Fibroblast of lung (primary cell): ENCODE measurements around the gene KCNRG. TPM values are rescaled to one million over a fixed set of nuclear protein-coding genes. Genes with fewer than 3 reads are reported as not detected.

Experiments used
- DNase-seq, 2 donors: peaks; one replicate each; pipeline versions ENCODE4 v3.0.0 to v3.0.0-alpha.2; 2010; ENCODE audit warnings: low read depth in 2 of 2
- H2AFZ ChIP-seq: 2 replicates; pipeline ENCODE4 v1.5.1; 2012; ENCODE audit warnings: low read length, control low read depth, inconsistent platforms
- H3K27ac ChIP-seq: 2 replicates; pipeline ENCODE4 v1.5.1; 2011; ENCODE audit warnings: low read length, control low read depth; ENCODE audit not compliant: insufficient read depth
- H3K27me3 ChIP-seq: 2 replicates; pipeline ENCODE4 v1.5.1; 2011; ENCODE audit warnings: mild to moderate bottlenecking, low read length; ENCODE audit not compliant: control insufficient read depth, insufficient read depth
- H3K36me3 ChIP-seq: 2 replicates; pipeline ENCODE4 v1.5.1; 2011; ENCODE audit warnings: low read length; ENCODE audit not compliant: control insufficient read depth, insufficient read depth
- H3K4me1 ChIP-seq: 2 replicates; pipeline ENCODE4 v1.5.1; 2011; ENCODE audit warnings: low read length; ENCODE audit not compliant: control insufficient read depth, insufficient read depth; ENCODE audit errors: extremely low read depth
- H3K4me2 ChIP-seq: 2 replicates; pipeline ENCODE4 v1.5.1; 2011; ENCODE audit warnings: low read length, control low read depth; ENCODE audit not compliant: insufficient read depth; ENCODE audit errors: extremely low read depth
- H3K4me3 ChIP-seq, 4 experiments: fragments of 200-600 bp in 1 of 4; sonication (generic) in 1 of 4; replicated peaks in 1 of 4; 2 replicates each; pipeline ENCODE4 v1.5.1; 2011 to 2016; ENCODE audit warnings: low read length in 4 of 4, low read depth in 3 of 4, mild to moderate bottlenecking in 3 of 4, control low read depth in 2 of 4, inconsistent platforms in 1 of 4, mixed read lengths in 1 of 4; ENCODE audit not compliant: insufficient read depth in 1 of 4; ENCODE audit errors: control extremely low read depth in 1 of 4
- H3K79me2 ChIP-seq: 2 replicates; pipeline ENCODE4 v1.5.1; 2012; ENCODE audit warnings: mild to moderate bottlenecking, low read length, inconsistent platforms; ENCODE audit not compliant: control insufficient read depth, insufficient read depth
- H3K9ac ChIP-seq: 2 replicates; pipeline ENCODE4 v1.5.1; 2011; ENCODE audit warnings: mild to moderate bottlenecking, low read length, control low read depth; ENCODE audit not compliant: insufficient read depth
- H3K9me3 ChIP-seq: 2 replicates; pipeline ENCODE4 v1.5.1; 2012; ENCODE audit warnings: low read depth, low read length; ENCODE audit not compliant: control insufficient read depth, insufficient read depth
- H4K20me1 ChIP-seq: 2 replicates; pipeline ENCODE4 v1.5.1; 2011; ENCODE audit warnings: low read length; ENCODE audit not compliant: control insufficient read depth, insufficient read depth; ENCODE audit errors: extremely low read depth
- CTCF ChIP-seq, 2 donors: IDR thresholded peaks in 1 of 2; conservative IDR thresholded peaks in 1 of 2; 1 replicate in 1 of 2; 2 replicates in 1 of 2; pipeline ENCODE4 v1.5.1; 2011 to 2012; ENCODE audit warnings: low read length in 2 of 2, control low read depth in 1 of 2, inconsistent platforms in 1 of 2, low read depth in 1 of 2, mild to moderate bottlenecking in 1 of 2
- EZH2 ChIP-seq: IDR thresholded peaks from 2 replicates; pipeline ENCODE4 v1.5.1; 2012; ENCODE audit warnings: low read length, control low read depth, mild to moderate bottlenecking; ENCODE audit errors: missing control alignments
- polyA minus RNA-seq: library from RNA; depleted of rRNA, polyadenylated mRNA; stranded (reverse); fragments of >200 nt; gene quantifications from 2 replicates; pipeline ENCODE4 v1.2.3, GENCODE V29; 2011; ENCODE audit warnings: low replicate concordance
- polyA plus RNA-seq, 2 donors: library from polyadenylated mRNA; depleted of rRNA in 1 of 2; stranded (reverse) in 1 of 2; unstranded in 1 of 2; fragments of >200 nt; gene quantifications; 2 replicates each; pipeline ENCODE4 v1.2.1, GENCODE V29; 2011 to 2012; ENCODE audit warnings: missing spikeins in 1 of 2
- total RNA-seq: library from RNA; depleted of rRNA; stranded (reverse); fragments of >200 nt; gene quantifications from 2 replicates; pipeline ENCODE4 v1.2.1, GENCODE V29; 2014

Gene KCNRG, protein sequence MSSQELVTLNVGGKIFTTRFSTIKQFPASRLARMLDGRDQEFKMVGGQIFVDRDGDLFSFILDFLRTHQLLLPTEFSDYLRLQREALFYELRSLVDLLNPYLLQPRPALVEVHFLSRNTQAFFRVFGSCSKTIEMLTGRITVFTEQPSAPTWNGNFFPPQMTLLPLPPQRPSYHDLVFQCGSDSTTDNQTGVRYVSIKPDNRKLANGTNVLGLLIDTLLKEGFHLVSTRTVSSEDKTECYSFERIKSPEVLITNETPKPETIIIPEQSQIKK
- total RNA-seq (7.4 and 7.7 TPM in 2 replicates), polyA plus RNA-seq (1.3 and 2.0 TPM in 2 replicates), polyA minus RNA-seq (not detected in 2 replicates)
- polyA plus RNA-seq (2012): 0.13 and 0.66 TPM in 2 replicates

- Histone ChIP-seq H3K9me3 (no peaks in the 10 kb centered on the region), H3K4me1 (no peaks in the 10 kb centered on the region), H3K4me3 (no peak within 1 kb of the TSS), H3K9ac (no peak within 1 kb of the TSS), H2AFZ (no peak within 1 kb of the TSS), H3K79me2 (peaks cover 9% of the 10 kb centered on the region), H4K20me1 (no peaks in the 10 kb centered on the region), H3K27ac (peak within 1 kb of the TSS; percentile 11), H3K4me2 (no peak within 1 kb of the TSS), H3K36me3 (peaks cover 1% of the 10 kb centered on the region), H3K27me3 (no peaks in the 10 kb centered on the region)
- peak; percentile 20 to 44 for DNase-seq
- TF ChIP-seq CTCF (conservative IDR thresholded peaks at IDR 0.05 in 1 of 2, IDR thresholded peaks at IDR 0.05 in 1 of 2; ENCODE audit: low read depth in 1 of 2, low read length in 2 of 2) (no peak), EZH2 (no peak)
Measured at GRCh38 chr13:50015258-50015657, at the start of gene KCNRG. Gene KCNRG, plus strand, starts transcription at chr13:50015444. Its CDS starts 50 bp downstream, at chr13:50015494.

DNA sequence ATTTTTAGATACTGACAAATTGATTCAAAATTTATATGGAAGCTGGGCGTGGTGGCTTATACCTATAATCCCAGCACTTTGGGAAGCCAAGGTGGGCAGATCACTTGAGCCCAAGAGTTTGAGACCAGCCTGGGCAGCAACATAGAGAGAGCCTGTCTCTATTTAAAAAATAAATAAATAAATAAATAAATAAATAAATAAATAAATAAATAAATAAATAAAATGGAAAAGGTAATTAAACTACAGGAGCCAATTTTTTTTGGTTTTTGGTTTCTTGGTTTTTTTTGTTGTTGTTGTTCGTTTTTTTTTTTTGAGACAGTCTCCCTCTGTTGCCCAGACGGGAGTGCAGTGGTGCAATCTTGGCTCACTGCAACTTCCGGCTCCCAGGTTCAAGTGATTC, 47.8 kb upstream of the KCNRG start:
- Histone ChIP-seq H3K9ac (no peak overlapping the region), H3K36me3 (no peaks in the 10 kb centered on the region), H3K4me3 (no peak overlapping the region), H3K27me3 (no peaks in the 10 kb centered on the region), H3K4me1 (no peaks in the 10 kb centered on the region), H3K4me2 (no peak overlapping the region), H3K79me2 (no peaks in the 10 kb centered on the region), H4K20me1 (no peaks in the 10 kb centered on the region), H3K27ac (no peak overlapping the region), H2AFZ (no peak overlapping the region), H3K9me3 (no peaks in the 10 kb centered on the region)
- no peak for DNase-seq
- no peak for TF ChIP-seq CTCF (conservative IDR thresholded peaks at IDR 0.05 in 1 of 2, IDR thresholded peaks at IDR 0.05 in 1 of 2; ENCODE audit: low read depth in 1 of 2, low read length in 2 of 2)
- TF ChIP-seq EZH2: no peak

DNA sequence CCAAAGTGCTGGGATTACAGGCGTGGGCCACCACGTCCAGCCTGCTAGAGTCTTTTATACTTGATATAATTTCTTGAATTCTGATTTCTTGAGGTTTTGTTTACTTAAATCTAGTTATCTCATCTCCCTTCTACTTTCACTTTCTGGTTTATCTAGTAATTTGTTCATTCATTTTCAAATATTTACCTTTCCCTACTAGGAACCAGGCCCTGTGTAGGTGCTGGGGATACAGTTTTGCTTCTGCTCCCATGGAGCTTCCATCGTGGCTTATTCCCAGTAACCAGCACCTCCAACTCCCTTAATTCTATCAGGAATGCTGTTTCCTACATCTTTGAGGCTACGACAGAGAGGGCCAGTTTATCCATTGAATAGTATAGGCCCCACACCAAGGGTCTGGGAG, 42.5 kb upstream of the KCNRG start:
- no peak for DNase-seq
- Histone ChIP-seq H3K4me3 (no peak overlapping the region), H3K4me2 (no peak overlapping the region), H2AFZ (no peak overlapping the region), H4K20me1 (no peaks in the 10 kb centered on the region), H3K9me3 (no peaks in the 10 kb centered on the region), H3K27ac (no peak overlapping the region), H3K27me3 (no peaks in the 10 kb centered on the region), H3K4me1 (no peaks in the 10 kb centered on the region), H3K36me3 (no peaks in the 10 kb centered on the region), H3K79me2 (no peaks in the 10 kb centered on the region), H3K9ac (no peak overlapping the region)
- TF ChIP-seq CTCF (conservative IDR thresholded peaks at IDR 0.05 in 1 of 2, IDR thresholded peaks at IDR 0.05 in 1 of 2; ENCODE audit: low read depth in 1 of 2, low read length in 2 of 2) (no peak), EZH2 (no peak)
